NOMO-1 (cell line): ENCODE measurements around the gene ENTPD7.
"Not testable (repeated sequence)": the region's sequence is repeated elsewhere in the genome, so short reads cannot be mapped to it uniquely, and the experiment has no call there.

Source experiments
- DNase-seq, 2 experiments: peaks; one replicate each; lab custom pipeline; 2025; ENCODE audit not compliant: unreplicated experiment in 2 of 2; lab: John Stamatoyannopoulos, UW

Gene ENTPD7

GRCh38 chr10:99742254-99742653, 82.9 kb downstream of the ENTPD7 start:
- no peak for DNase-seq

- DNase-seq: no peak
Measured at GRCh38 chr10:99742701-99743100, 83.4 kb downstream of the ENTPD7 start.

GRCh38 chr10:99743841-99744240, 84.5 kb downstream of the ENTPD7 start:
- no peak for DNase-seq

GRCh38 chr10:99746166-99746565, 86.9 kb downstream of the ENTPD7 start:
- not testable (repeated sequence) for DNase-seq

GRCh38 chr10:99748823-99749451, 89.6 kb downstream of the ENTPD7 start:
- DNase-seq: no peak

GRCh38 chr10:99750641-99751040, 91.3 kb downstream of the ENTPD7 start:
- DNase-seq: no peak

- DNase-seq: no peak
Measured at GRCh38 chr10:99754670-99755069, 95.4 kb downstream of the ENTPD7 start.
